ENCODE results near the gene CFAP58. TPM values are rescaled to one million over a fixed set of nuclear protein-coding genes. Genes with fewer than 3 reads are reported as not detected.

CFAP58 gene
- total RNA-seq, 1 experiment from 2014 or later: not detected

DNA sequence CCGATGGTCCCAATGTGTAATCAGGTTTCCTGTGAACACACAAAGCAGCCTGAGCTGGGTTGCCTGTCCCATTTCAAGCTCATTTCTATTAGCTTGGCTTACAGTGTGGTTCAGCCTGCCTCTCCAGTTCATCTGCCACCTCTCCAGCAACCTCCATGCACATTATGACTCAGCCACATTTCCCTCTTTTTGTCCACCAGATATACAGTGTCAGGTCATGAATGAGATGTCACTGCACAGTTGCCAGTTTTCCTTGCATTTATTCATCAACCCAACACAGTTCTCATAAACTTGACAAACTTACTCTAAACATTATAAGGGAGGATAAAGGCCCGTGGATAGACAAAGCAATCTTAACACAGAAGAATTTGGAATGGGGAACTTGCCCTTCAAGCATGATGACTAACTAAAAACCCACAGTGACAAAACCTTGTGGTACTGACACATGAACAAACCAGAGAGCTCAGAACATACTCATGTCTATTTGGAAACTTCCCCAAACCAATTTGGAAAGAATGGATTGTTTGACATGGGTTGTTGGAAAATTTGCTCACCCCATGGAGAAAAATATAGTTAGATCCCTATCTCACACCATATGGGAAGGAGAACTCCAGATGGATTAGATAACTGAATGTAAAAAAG lies 2.5 kb upstream of the CFAP58 start:
- Histone ChIP-seq H3K4me3 (no peak overlapping the region), H3K27ac (no peak overlapping the region), H3K27me3 (peaks cover 3% of the 10 kb centered on the region; the same call in 1 of the 2 replicates), H3K9me3 (replicated peaks) (no peaks in the 10 kb centered on the region), H3K4me1 (no peaks in the 10 kb centered on the region), H3K36me3 (no peaks in the 10 kb centered on the region)
- no peak for DNase-seq

DNA sequence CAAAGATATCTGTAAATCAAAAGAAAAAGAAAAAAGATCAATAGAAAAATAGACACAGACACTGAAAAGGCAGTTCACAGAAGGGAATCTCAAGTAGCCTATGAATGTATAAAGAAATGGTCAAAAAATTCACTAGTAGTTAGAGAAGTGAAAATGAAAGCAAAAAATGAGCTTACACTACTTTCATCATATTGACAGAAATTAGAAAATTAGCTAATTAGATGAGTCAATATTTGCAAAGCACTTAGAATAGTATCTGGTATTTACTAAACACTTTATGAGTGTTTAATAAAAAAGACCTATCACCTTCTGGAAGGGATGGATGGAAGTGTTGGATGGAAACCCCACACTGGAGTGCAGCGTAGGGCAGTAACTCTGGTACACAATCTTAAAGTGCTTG lies 1.7 kb upstream of the CFAP58 start:
- no peak for DNase-seq
- H3K4me3 ChIP-seq: no peak overlapping the region
- H3K27me3 ChIP-seq: peaks cover 3% of the 10 kb centered on the region; the same call in 1 of the 2 replicates
- no peaks in the 10 kb centered on the region for H3K9me3 ChIP-seq (replicated peaks)
- H3K4me1 ChIP-seq: no peaks in the 10 kb centered on the region
- no peaks in the 10 kb centered on the region for H3K36me3 ChIP-seq
- H3K27ac ChIP-seq: no peak overlapping the region

DNA sequence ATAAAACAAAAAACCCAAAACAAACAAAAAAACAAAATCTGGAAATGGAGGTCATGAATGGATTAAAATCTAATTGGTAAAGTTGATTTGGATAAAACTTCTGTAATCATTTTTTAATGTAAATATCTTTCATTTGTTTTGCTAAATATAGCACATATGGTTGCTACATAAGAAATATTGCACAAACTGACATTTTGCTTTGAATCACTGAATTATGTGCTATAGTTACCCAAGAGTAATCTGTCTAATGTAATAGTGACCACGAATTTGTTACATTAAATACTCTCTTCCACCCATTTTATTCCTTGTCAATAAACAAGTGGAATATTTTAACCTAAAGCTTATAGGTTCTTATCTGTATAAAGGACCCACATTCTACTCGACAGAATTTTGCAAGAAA lies 6.2 kb downstream of the CFAP58 start:
- Histone ChIP-seq H3K9me3 (replicated peaks) (no peaks in the 10 kb centered on the region), H3K36me3 (no peaks in the 10 kb centered on the region), H3K27ac (no peak overlapping the region)

GRCh38 chr10:104367904-104368303 lies 14.3 kb downstream of the CFAP58 start:
- Histone ChIP-seq H3K27me3 (0 out of 2 replicates have a peak, but pooled peaks cover 4% of the 10 kb centered on the region), H3K27ac (no peak overlapping the region), H3K9me3 (replicated peaks) (no peaks in the 10 kb centered on the region), H3K36me3 (no peaks in the 10 kb centered on the region), H3K4me3 (no peak overlapping the region), H3K4me1 (no peaks in the 10 kb centered on the region)
- no peak for DNase-seq

More for the DNA sequence above, 6.2 kb downstream of the CFAP58 start:
- H3K4me3 ChIP-seq: no peak overlapping the region
- no peaks in the 10 kb centered on the region for H3K4me1 ChIP-seq
- H3K27me3 ChIP-seq: 0 out of 2 replicates have a peak, but pooled peaks cover 7% of the 10 kb centered on the region
- DNase-seq: no peak

DNA sequence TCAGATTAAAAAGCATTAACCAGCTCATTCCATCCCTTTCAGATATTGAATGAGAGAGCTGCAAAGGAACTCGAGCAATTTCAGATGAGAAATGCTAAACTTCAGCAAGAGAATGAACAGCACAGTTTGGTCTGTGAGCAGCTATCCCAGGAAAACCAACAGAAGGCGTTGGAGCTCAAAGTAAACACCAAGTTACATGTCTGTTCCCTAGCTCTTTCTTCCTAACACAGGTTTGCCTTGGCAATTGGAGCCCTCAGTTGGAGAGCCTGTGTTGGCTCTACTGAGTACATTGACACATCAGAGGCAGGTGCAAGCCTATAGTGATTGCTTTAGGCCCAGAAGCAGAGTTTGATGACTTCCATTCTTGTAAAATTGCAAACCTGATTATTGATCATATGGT lies 14.7 kb downstream of the CFAP58 start:
- H3K4me3 ChIP-seq: no peak overlapping the region
- no peaks in the 10 kb centered on the region for H3K9me3 ChIP-seq (replicated peaks)
- 0 out of 2 replicates have a peak, but pooled peaks cover 4% of the 10 kb centered on the region for H3K27me3 ChIP-seq
- no peaks in the 10 kb centered on the region for H3K4me1 ChIP-seq
- H3K36me3 ChIP-seq: no peaks in the 10 kb centered on the region
- no peak for DNase-seq
- H3K27ac ChIP-seq: no peak overlapping the region

- no peak for DNase-seq
- Histone ChIP-seq H3K4me1 (no peaks in the 10 kb centered on the region), H3K27ac (no peak overlapping the region), H3K4me3 (no peak overlapping the region), H3K27me3 (no peaks in the 10 kb centered on the region), H3K36me3 (no peaks in the 10 kb centered on the region), H3K9me3 (replicated peaks) (no peaks in the 10 kb centered on the region)
These were observed 18.1 kb downstream of the CFAP58 start for GRCh38 chr10:104371753-104372152.

DNA sequence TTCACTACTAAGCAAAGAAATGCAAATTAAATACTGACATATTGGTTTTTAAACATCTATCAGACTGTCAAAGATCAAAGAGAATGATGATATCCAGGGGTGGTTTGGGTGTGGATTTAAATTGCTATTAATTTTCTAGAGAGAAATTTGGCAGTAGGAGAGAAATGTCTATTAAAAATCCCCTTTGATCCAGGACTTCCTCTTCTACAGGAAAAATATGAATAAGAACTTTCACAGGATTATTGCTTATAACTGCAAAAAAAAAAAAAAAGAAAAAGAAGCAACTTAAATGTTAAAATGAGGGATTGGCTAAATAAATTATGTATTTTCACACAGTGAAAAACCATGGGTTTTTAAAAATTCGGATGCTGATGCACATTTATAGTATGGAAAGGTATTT lies 21.0 kb downstream of the CFAP58 start:
- peaks cover 5% of the 10 kb centered on the region; the same call in 1 of the 2 replicates for H3K27me3 ChIP-seq

GRCh38 chr10:104376784-104377300 lies 23.2 kb downstream of the CFAP58 start:
- Histone ChIP-seq H3K27me3 (peaks cover 5% of the 10 kb centered on the region; the same call in 1 of the 2 replicates), H3K4me3 (no peak overlapping the region), H3K36me3 (no peaks in the 10 kb centered on the region), H3K27ac (no peak overlapping the region), H3K4me1 (no peaks in the 10 kb centered on the region), H3K9me3 (replicated peaks) (no peaks in the 10 kb centered on the region)
- no peak for DNase-seq

More for the DNA sequence above, 21.0 kb downstream of the CFAP58 start:
- H3K36me3 ChIP-seq: no peaks in the 10 kb centered on the region
- H3K4me1 ChIP-seq: no peaks in the 10 kb centered on the region
- no peak for DNase-seq
- no peak overlapping the region for H3K27ac ChIP-seq
- no peaks in the 10 kb centered on the region for H3K9me3 ChIP-seq (replicated peaks)
- H3K4me3 ChIP-seq: no peak overlapping the region

GRCh38 chr10:104380336-104380735 lies 26.7 kb downstream of the CFAP58 start:
- Histone ChIP-seq H3K9me3 (replicated peaks) (no peaks in the 10 kb centered on the region), H3K4me3 (no peak overlapping the region), H3K27me3 (peaks cover 5% of the 10 kb centered on the region), H3K4me1 (no peaks in the 10 kb centered on the region), H3K36me3 (no peaks in the 10 kb centered on the region), H3K27ac (no peak overlapping the region)
- no peak for DNase-seq

DNA sequence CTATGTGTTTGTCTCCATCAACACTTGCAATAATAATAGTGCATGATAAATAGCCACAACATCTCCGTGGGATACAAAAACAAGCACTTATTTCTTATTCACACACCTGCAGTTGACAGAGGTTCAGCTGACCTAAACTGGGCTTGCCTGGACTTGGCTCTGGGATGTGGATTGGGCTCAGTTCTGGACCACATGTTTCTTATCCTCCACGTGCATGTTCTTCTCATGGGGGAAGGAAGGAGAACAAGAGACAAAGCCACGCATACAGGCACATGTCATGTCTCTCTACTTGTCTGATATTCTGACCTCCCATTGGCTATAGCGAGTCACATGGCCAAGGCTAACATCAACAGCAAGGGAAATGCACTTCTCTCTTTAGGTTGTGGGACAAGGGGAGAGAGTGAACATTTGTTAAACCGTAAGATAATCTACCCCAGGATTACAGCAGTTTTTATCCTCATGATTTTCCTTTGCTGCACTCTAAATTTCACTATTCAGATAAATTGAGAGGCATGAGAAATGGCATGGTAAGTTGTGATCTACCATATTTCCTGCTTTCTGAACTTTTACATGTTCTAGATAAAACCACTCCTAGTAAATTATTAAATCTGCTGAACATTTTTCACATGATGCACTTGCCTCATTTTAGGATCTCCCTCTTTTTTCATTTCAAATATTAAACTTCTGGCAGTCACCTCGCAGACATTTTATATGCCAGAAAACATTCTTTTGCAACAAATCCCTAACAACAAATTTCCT lies 33.7 kb downstream of the CFAP58 start:
- H3K27ac ChIP-seq: no peak overlapping the region
- H3K9me3 ChIP-seq (replicated peaks): no peaks in the 10 kb centered on the region
- no peak overlapping the region for H3K4me3 ChIP-seq
- DNase-seq: no peak
- no peaks in the 10 kb centered on the region for H3K36me3 ChIP-seq
- H3K27me3 ChIP-seq: no peaks in the 10 kb centered on the region; the same call in 1 of the 2 replicates
- H3K4me1 ChIP-seq: no peaks in the 10 kb centered on the region

- no peaks in the 10 kb centered on the region for H3K4me1 ChIP-seq
- no peak overlapping the region for H3K4me3 ChIP-seq
- no peaks in the 10 kb centered on the region for H3K9me3 ChIP-seq (replicated peaks)
- DNase-seq: no peak
- no peak overlapping the region for H3K27ac ChIP-seq
- H3K27me3 ChIP-seq: no peaks in the 10 kb centered on the region; the same call in 1 of the 2 replicates
- H3K36me3 ChIP-seq: no peaks in the 10 kb centered on the region
These were observed 35.2 kb downstream of the CFAP58 start for GRCh38 chr10:104388830-104389229.

DNA sequence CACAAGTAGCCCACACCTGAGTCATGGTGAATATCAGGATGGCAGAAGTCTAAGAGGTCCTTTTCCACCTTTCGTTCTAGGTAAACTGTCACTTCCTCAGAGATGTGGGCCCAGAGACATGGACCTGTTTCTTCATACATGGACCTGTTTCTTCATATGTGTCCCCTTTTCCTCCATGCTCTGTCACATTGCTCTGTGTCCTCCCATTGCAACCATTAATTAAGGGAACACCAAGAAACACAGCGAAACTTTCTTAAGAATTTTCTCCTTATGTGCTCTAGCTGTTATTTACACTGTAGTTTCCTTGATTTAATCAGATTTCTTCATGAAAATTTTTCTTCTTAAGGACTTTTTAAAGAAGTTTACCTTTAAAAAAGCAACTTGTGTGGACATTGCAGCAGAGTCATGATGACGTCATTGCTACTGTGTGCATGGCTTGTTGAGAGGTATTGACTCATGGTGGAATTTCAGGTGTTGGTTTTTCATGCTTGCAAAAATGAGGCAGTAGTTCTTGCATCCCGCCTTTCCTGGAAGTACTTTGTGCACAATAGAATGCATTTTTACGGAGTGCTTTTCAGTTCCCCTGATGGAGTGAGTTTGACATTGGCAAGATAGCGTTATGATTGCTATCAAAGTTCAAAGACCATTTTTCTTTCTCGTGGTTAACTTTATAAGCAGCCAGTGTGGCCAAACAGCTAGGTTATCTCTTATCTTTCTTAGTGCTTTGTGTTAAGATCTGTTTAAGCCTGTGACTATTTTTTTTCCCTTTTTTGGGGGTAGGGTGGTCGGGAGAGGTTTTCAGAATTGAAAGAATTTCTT lies 37.7 kb downstream of the CFAP58 start:
- no peaks in the 10 kb centered on the region for H3K36me3 ChIP-seq
- H3K9me3 ChIP-seq (replicated peaks): no peaks in the 10 kb centered on the region
- no peaks in the 10 kb centered on the region for H3K4me1 ChIP-seq
- H3K27me3 ChIP-seq: no peaks in the 10 kb centered on the region
- no peak overlapping the region for H3K27ac ChIP-seq
- no peak overlapping the region for H3K4me3 ChIP-seq
- DNase-seq: no peak

GRCh38 chr10:104391969-104392296 lies 38.3 kb downstream of the CFAP58 start:
- no peak overlapping the region for H3K27ac ChIP-seq
- H3K27me3 ChIP-seq: no peaks in the 10 kb centered on the region

DNA sequence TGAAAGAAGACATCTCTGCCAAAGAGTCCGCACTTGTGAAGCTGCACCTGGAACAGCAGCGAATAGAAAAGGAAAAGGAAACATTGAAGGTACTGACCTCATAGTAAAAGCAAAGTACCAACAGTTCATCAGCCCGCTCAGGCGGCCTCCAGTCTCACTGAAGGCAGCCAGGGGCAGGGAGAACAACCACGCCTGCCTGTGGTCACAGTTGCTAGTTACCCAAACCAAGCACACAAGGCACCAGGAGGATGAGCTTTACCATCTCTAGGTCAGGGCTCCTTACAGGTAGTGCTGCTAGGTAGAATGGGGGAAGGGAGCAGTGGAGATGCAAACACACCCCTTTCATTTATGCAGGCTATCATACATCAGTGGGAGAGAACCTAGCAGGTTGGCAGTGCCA lies 39.8 kb downstream of the CFAP58 start:
- H3K4me3 ChIP-seq: no peak overlapping the region
- no peaks in the 10 kb centered on the region for H3K36me3 ChIP-seq
- H3K4me1 ChIP-seq: no peaks in the 10 kb centered on the region
- no peaks in the 10 kb centered on the region for H3K9me3 ChIP-seq (replicated peaks)
- no peaks in the 10 kb centered on the region for H3K27me3 ChIP-seq
- no peak for DNase-seq
- no peak overlapping the region for H3K27ac ChIP-seq

More at GRCh38 chr10:104391969-104392296, 38.3 kb downstream of the CFAP58 start:
- no peaks in the 10 kb centered on the region for H3K9me3 ChIP-seq (replicated peaks)
- H3K4me1 ChIP-seq: no peaks in the 10 kb centered on the region
- no peak for DNase-seq
- no peaks in the 10 kb centered on the region for H3K36me3 ChIP-seq
- no peak overlapping the region for H3K4me3 ChIP-seq

- H3K9me3 ChIP-seq (replicated peaks): no peaks in the 10 kb centered on the region
- no peak overlapping the region for H3K4me3 ChIP-seq
- H3K27ac ChIP-seq: no peak overlapping the region
- no peaks in the 10 kb centered on the region for H3K4me1 ChIP-seq
- no peak for DNase-seq
- H3K36me3 ChIP-seq: no peaks in the 10 kb centered on the region
- H3K27me3 ChIP-seq: no peaks in the 10 kb centered on the region; the same call in 1 of the 2 replicates
These were observed 42.9 kb downstream of the CFAP58 start for GRCh38 chr10:104396581-104396980.

Measured in SJCRH30 (cell line).